HG02981 (cell line): ENCODE measurements around the gene RGS3.

Experiments
- ATAC-seq: cut with Tn5 transposase; IDR thresholded peaks from one replicate; pipeline ENCODE4 v1.9.1; 2021; ENCODE audit warnings: mild to moderate bottlenecking, moderate library complexity; ENCODE audit not compliant: unreplicated experiment

The RGS3 gene

DNA sequence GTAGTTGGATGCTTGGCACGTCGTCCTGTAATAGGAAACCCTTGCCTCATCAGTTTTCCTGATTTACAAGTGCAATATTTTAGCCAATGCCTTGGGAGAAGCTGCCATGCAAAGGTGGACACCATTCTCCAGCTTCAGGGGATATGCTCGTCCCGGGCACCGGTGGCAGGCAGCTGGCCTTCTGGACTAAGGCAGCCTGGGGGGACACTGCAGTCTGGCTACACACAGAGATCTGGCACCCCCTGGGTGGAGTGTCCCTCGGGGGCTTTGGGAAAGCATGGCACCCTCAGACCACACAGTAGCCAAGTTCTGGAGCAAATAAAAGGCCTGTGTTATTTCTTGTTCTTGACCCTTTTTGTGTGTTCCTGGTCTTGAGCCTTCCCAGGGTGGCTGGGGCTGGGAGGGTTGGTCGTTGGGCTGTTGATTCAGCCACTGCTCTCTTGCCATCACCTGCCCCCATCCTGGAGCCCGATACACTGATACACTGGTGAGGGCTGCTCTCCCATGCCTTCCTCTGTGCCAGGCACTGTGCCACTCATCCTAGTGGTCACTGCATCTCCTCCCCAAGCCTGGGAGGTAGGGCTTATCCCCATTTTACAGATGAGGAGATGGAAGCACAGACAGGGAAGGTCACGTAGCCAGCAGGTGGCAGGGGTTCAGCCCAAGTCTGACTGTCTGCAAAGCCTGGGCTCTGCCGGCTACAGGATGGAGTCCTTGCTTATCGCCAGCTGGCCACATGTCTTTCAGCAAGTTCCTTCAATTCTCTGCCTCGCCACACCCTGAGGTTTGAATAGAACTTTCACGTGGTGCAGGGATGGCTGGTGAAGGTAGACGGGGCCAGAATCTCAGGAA lies 134.1 kb downstream of the RGS3 start:
- no peak for ATAC-seq

DNA sequence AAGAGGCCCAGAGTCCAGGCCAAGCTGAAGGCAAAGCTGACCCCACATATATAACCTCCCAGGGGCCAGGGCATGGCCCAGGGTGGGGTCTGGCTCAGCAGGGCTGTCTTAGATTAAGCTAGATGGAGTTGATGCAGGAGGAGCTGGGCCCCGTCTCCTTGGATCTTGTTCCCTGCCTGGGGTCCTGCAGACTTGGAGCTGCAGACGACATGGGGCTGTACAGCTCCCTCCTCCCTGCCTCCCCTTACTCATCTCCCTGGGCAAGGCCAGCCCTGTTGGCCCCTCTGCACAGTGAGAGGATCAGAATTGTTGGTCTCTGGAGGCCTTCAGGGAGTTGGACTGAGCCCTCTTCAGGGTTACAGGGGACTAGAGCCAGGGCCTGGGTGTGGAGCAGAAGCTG lies 134.9 kb downstream of the RGS3 start:
- no peak for ATAC-seq

DNA sequence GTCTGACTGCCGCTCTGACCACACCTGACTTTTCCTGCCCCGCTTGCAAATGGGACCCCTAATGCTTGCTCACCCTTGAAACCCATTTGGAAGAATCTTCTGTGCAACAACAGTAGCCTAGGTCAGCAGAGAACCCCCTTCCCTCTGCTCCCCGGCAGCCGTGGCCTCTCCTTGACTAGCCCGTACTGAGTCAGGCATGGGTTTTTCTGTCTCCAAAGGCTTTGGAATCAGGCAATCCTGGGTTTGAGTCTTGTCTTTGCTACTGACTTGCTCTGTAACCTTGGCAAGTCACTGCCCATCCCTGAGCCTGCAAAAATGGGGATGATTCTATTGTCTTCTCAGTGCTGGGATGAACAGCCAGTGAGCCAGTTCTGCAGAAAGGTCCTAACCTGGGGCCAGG lies 135.4 kb downstream of the RGS3 start:
- no peak for ATAC-seq

DNA sequence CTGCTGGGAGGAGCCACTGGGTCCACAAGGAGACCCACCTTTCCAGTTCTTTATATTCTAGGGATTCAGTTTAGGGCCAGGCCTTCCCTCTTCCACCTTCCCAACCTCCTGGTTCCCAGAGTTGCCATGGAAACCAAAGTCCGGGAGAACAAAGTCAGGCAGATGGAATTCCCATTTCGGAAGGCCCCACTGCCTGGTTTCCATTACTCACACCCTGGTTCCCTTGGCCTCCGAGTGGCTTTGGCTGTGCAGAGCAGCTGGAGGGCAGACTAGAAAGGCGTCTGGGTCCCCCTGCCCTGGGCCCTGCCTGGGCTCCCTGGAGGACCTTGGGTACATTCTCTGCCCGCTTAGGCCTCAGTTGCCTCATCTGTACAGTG lies 136.1 kb downstream of the RGS3 start:
- ATAC-seq: no peak

DNA sequence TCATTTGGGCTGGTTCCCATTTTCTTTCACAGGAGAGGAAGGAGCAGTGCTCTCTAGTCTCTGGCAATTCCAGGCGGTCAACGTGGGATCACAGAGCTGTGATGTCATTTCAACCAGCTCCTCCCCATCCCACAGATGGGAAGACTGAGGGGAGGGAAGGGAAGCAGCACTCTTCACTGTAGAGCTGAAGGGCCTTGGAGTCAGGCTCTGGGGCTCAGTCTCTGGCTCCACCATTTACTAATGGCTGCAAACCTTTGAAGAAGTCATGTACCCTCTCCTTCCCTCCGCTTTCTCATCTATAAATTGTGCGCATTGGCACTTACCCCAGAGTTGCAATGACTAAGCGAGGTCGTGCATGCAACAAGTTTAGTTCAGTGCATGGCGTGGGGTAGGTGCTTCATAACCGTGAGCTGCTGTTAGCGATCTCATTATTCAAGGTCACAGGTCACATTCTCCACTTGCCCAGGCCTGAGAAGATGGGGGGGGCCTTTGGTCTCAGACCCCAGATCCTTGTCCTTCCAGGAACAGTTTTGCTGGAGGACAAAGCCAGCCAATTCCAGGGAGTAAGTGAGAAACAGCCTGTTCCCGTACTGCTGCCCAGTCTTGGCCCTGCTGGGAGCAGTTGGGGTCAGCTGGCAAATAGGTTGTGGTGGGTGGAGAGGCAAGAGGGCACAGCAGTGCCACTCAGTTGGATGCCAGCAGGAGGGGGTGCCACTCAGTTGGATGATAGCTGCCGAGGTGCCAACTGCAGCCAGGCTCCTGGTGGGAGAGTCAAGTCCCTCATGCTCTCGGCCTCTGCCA lies 136.7 kb downstream of the RGS3 start:
- ATAC-seq: no peak

DNA sequence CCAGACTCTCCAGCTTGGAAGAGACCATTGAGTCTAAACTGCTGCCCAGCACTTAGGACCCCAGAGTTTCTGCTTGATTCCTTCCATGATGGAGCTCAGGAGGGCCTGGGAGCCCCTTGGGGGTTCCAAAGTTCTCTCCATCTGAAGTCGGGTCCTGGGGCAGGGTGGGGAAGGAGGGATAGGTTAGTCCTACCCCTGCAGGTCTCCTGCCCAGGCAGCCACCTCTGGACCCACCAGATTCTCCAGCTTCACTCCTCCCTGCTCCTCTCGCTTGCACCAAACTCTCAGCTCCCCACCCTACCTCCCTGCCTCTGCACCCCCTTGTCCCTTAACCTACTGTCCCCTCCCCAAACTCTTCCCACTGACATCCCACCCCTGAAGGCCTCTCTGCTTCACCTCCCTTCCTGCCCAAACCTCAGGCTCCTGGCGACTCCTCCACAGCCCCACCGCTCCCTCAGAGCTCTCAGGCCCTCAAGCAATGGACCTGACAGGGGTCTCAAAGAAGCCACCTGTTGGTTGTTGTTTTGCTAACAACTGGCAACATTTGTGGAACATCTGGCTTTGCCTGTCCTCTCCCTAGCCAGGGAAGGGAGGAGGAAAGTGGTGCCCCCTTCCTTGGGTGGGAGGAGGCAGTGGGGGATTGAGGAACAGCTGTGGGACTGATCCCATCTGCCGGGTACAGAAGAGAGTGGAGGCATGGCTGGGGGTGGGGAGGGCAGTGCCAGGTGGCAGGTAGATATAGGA lies 137.5 kb downstream of the RGS3 start:
- ATAC-seq: no peak

DNA sequence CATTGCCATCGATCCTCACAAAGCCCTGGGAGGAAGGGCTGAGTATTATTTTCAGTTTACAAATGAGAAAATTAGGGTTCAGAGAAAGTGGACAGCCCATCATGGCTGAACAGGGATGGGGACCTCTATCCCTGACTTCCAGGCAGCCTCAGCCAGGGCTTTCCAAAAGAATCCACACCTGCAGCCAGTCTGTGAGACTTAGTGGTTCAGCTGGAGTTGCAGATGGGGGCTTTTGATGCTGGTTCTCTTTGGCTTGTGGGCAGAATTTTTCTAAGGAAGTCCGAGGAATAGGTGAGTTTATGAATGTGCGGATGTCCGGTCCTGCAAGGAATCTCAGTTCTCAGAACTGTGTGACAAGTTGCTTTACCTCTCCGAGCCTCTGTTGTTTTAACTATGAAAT lies 138.1 kb downstream of the RGS3 start:
- ATAC-seq: no peak

DNA sequence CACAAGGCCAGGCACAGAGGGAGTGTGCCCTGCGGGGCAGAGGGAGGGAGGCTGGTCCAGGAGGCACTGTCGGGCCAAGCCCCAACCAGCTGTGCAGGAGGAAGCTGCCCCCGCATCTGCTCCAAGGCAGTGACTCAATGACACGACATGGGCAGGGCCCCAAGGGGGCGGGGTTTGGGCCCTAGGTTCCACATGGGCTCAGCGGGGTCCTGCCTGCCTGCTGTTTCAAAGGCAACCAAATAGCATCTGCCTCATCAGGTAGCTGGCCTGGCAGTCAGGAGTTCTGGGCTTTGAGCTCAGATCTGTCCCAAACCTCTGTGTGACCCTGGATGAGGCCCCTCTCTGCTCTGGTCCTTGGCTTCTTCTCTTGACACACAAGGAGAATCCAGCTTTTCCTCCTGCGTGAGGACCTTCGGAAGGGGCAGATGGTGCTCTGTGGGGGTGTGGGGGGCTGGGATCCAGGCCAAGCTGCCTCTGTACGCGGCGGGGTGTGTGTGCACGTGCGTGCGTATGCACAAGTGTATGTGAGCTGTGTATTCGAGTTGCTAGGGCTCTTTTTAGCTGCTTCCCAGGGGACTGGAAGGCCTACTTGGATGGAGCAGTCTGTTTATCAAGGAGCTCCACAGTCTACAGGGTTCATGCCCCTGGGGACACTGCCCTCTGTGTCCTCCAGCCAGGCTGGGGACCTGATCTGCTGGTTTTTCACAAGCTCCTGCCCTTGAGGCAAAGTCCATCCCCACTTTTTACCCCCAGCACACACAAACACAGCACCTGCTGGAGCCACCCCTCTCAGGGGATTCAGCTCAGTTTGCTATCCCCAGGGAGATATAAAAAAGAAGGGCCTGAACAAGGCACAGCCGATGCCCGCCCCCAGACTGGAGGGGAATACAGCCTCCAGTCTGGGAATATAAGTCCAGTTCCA lies 138.9 kb downstream of the RGS3 start:
- ATAC-seq: peak; percentile 60

DNA sequence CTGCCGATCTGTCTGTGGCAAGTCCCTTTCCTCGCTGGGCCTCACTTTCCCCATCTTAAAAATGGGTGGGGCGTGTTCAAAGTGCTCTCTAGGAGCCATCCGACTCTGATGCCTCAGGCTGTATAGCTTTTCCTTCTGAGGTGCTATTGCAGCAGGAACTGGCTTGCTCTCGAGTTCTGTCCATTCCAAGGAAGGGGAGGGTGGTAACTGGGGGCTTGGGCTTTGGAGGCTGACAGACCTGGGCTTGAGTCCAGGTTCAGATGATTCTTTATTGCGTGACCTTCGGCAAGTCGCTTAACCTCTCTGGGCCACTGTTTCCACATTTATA lies 139.5 kb downstream of the RGS3 start:
- ATAC-seq: no peak

DNA sequence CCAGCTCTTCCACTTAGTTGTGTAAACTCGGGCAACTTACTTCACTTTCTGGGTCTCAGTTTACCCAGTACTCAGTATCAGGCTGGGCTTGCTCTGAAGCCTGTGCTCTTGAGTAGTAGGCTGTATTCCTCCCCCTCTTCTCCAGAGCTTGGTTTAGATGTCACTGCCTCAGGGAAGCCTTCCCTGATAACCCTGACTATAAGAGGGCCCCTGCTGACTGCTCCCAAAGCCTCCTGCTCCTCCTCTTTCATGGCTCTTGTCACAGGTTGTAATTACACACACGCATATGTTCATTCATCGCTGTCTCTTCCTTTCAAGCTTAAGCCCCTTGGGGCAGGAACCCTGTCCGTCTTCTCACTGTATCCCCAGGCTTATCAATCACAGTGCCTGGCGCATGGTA lies 140.2 kb downstream of the RGS3 start:
- no peak for ATAC-seq

DNA sequence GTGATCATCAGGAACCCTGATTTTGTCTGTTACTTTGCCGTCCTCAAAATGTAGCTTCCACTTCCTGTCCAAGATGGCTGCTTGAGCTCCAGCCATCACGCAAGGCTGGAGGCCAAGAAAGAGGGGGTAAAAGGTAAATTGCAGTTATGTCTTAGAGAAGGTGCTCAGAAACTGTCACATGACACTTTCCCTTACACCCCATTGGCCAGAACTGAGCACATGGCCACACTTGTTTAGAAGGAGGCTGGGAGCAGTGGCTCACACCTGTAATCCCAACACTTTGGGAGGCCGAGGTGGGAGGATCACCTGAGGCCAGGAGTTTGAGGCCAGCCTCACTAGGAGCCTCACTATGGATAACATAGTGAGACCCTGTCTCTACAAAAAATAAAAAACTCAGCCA lies 140.9 kb downstream of the RGS3 start:
- no peak for ATAC-seq

DNA sequence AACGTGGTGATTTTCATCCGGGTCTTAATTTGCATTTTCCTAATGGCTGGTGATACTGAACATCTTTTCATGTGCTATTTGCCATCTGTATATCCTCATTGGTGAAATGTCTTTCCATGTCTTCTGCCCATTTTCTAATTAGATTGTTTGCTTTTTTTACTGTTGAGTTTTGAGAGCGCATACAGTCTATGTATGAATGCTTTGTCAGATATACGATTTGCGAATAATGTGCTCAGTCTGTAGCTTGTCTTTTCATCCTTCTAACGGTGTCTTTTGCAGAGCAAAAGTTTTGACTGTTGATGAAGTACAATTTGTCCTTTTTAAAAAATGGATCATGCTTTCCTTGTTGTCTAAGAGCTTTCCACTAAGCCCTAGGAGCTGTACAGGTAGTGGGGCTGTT lies 143.0 kb downstream of the RGS3 start:
- ATAC-seq: no peak

DNA sequence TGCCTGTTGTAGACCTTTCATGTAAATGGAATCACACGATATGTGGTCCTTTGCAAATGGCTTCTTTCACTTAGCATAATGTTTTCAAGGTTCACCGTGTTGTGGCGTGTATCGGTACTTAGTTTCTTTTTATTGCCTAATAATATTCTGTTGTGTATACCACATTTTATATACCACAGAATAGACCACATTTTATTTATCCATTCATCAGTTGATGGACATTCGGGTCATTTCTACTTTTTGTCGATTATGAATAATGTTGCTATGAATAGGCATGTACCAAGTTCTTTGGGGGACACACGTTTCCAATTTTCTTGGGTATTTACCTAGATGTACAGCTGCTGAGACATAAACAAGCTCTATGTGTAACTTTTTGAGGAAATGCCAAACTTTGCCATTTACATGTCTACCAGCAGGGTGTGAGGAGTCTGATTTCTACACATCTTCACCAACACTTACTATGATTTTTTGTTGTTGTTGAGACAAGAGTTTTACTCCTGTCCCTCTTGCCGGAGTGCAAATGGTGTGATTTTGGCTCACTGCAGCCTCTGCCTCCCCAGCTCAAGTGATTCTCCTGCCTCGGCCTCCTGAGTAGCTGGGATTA lies 144.7 kb downstream of the RGS3 start:
- no peak for ATAC-seq

DNA sequence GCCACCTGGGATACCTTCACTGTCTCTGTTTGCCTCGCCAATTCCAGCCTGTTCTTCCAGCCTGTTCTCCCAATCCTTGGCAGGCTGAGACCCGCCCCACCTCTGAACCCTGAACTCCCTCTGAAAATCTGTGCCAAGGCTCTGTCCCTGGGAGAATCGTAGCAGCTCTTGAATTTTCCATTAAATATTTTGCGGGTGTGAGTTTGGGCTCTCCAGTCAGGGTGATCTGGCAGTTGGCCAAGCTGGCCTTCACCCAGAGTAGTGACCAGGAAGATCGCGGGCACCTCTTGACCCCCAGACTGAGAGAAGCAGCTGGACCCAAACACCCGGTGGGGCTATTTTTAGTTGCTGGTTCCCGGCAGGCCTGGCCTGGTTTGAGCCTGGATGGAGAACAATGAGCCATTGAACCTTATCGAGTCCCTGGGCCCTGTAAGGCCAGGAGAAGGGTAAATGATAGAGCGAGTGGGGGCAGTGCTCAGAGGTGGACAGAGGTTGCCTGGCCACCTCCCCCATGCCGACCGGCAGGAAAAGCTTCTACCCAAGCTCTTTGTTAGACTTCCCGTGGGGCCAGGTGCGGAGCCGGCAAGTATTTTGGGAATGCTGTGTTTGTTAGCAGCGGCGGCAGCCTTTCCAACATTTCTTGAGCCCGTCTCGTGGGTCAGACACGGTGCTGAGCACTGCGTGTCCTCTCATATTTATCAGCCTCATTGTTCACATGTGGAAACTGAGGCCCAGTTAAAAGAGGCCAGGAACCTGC lies 146.2 kb downstream of the RGS3 start:
- ATAC-seq: no peak

DNA sequence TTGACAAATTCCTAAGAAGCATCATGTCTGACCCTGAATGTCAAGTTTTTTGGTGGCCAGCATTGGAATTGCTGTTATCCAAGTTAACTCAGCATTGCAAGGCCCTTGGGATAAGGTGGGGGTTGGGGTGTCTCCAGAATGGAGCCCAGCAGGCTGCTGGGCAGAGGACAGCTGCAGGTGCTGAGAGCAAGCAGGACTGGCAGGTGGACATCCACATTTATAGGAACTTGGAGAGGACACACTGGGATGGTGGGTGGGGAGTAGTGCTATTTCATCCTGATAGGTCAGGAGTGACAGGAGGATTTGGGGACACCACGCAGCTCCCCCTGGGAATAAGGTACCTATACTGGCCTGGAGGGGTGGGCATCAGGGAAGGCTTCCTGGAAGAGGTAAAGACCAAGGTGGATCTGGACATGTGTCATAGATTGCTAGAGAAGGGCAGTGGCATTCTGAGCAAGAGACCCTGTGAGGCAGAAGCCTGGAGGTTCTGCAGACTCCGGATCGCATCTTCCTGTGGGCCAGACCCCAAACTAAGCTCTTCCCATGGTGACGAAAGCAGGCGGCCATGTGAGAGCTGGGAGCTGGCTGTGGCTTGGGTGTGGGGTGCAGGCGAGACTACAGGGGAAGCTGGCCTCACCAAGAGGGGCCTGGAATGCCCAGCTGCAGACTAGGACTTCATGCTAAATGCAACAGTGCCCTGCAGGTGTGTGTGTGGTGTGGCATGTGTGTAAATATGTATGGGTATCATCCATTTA lies 148.1 kb downstream of the RGS3 start:
- ATAC-seq: no peak

DNA sequence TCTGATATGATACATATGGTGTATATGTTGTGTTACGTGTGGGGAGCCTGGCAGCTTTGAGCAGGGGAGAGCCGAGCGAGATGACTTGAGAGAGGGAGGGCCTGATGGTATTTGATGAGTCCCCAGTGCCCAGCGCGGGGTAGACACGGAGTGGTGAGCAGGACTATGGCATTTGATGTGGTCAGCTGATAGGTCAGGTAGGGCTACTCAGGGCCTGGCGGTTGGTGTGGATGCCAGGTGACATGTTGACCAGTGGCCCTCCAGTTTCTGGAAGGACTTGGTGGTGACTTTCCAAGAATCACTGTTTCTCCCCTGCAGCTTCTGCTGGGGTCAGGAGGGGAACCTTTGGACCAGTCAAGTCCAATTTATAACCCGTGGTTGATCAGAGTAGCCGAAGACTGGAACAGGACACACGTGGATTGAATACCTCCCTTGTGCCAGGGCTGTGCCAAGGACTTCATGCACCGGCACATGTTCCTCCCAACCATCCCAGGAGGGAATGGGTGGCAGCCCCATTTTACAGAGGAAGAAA lies 148.8 kb downstream of the RGS3 start:
- no peak for ATAC-seq

DNA sequence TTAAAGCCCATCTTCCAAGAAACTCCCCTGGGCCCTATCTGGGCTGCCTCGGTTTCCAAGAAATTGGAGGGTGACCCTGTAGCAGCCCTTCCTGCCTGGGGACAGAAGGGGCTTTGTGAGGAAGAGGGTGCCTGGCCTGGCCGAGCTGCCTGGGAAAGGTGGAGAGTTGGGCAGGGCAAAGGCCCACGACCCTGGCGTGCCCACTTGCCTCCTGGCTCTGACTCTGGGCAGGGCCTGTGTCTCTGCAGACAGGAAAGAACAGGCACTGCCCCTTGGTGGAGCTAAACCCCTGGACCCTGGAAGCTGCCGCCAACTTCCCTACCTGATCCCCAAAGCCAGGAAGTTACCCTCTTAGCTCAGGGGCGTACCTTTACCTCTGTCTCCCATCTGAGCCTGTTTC lies 149.3 kb downstream of the RGS3 start:
- ATAC-seq: no peak

DNA sequence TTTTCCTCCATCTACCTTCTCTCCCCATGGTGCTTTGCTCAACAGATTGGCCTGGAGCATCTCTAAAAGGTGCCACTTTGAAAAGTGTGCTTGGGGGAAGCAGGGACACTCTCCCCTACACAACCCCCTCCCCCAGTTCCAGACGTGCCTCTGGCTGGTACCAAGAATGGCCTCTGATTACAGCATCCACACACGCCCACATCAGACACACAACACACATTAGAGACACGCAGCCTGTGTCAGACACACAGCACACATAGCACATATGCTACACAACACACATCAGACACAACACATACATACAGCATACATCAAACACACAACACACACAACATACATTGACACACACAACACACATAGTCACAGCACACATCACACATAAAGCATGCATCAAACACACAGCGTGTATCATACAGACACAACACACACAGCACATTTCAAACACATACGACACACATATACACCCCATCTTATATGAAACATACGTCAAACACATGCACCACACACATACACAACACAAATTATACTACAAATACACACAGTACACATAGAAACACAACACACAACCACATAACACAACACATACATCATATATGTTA lies 150.4 kb downstream of the RGS3 start:
- ATAC-seq: no peak
